Stimulated activated naive CD8-positive, alpha-beta T cell treated with anti-CD3 and anti-CD28 coated beads, Interleukin-15, Interleukin-2, amounts not matched to agents 100 ng/mL and 50 ng/mL, for 24 hours (primary cell): ENCODE data around the gene NDUFAF5.
"Not testable (repeated sequence)": the region's sequence is repeated elsewhere in the genome, so short reads cannot be mapped to it uniquely, and the experiment has no call there.

ENCODE experiments used
- H3K27ac Mint-ChIP-seq: one replicate; pipeline ENCODE4 v1.8.0; 2021; ENCODE audit warnings: mild to moderate bottlenecking, mixed read lengths
- H3K27me3 Mint-ChIP-seq: one replicate; pipeline ENCODE4 v1.8.0; 2021; ENCODE audit warnings: mixed read lengths
- H3K36me3 Mint-ChIP-seq: one replicate; pipeline ENCODE4 v1.8.0; 2021; ENCODE audit warnings: low read depth, mixed read lengths
- H3K4me1 Mint-ChIP-seq: one replicate; pipeline ENCODE4 v1.8.0; 2021; ENCODE audit warnings: low read depth, mixed read lengths
- H3K4me3 Mint-ChIP-seq: one replicate; pipeline ENCODE4 v1.8.0; 2021; ENCODE audit warnings: mild to moderate bottlenecking, mixed read lengths
- H3K9me3 Mint-ChIP-seq: one replicate; pipeline ENCODE4 v1.8.0; 2021; ENCODE audit warnings: mixed read lengths

Gene NDUFAF5

DNA sequence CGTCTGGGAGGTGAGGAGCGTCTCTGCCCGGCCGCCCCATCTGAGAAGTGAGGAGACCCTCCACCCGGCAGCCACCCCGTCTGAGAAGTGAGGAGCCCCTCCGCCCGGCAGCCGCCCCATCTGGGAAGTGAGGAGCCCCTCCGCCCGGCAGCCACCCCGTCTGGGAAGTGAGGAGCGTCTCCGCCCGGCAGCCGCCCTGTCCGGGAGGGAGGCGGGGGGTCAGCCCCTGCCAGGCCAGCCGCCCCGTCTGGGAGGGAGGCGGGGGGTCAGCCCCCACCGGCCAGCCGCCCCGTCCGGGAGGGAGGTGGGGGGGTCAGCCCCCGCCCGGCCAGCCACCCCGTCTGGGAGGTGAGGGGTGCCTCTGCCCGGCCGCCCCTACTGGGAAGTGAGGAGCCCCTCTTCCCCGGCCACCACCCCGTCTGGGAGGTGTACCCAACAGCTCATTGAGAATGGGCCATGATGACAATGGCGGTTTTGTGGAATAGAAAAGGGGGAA is 24.3 kb upstream of the NDUFAF5 start:
- not testable (repeated sequence) for H3K9me3 Mint-ChIP-seq, H3K4me1 Mint-ChIP-seq, H3K27ac Mint-ChIP-seq, H3K27me3 Mint-ChIP-seq, H3K4me3 Mint-ChIP-seq
- peaks cover 57% of the 10 kb centered on the region for H3K36me3 Mint-ChIP-seq

DNA sequence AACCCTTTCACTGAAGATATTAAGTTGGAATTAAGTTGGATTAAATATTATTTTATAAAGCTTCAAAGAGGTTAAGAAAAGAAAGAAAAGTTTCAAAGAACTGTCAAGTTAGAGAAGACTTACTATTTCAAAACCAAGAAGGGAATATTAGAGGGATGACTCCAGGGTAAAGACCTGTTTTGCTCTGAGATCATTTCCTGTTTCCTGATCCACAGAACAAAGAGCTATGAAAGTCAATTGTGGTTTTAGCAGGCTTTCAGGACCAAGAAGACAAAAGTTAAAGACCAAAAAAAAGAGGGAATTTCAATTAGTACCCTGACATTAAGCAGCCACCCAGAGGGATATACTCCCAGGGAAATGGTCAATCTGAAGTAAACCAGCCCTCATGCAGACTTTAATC is 19.5 kb upstream of the NDUFAF5 start:
- H3K4me3 Mint-ChIP-seq = no peak overlapping the region
- H3K27ac Mint-ChIP-seq = no peak overlapping the region
- H3K36me3 Mint-ChIP-seq = peaks cover 66% of the 10 kb centered on the region
- H3K9me3 Mint-ChIP-seq = peaks cover 5% of the 10 kb centered on the region
- no peaks in the 10 kb centered on the region for H3K27me3 Mint-ChIP-seq
- H3K4me1 Mint-ChIP-seq = peaks cover 7% of the 10 kb centered on the region

DNA sequence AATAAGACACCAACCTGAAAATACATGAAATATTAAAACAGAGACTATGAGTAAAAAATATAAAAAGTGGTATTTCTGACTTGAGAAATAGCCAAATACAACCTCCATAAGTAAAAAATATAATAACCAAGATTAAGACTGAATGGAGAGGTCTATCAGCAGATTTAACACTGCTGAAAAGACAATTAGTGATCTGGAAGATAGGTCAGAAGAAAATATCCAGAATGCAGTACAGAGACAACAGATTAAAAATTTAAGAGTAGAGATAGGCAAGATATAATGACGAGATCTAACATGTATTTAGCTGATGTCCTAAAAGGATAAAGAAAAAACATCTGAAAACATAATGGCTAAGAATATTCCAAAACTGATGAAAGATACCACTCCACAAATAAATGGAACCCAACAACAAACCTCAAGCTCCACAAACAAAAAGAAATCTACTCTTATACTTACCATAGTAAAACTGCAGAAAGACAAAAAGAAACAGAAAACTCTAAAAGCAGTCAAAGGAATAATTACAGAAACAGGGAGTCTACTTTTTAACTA is 18.9 kb upstream of the NDUFAF5 start:
- H3K9me3 Mint-ChIP-seq = peaks cover 5% of the 10 kb centered on the region
- H3K4me1 Mint-ChIP-seq = peaks cover 7% of the 10 kb centered on the region
- no peak overlapping the region for H3K4me3 Mint-ChIP-seq
- no peaks in the 10 kb centered on the region for H3K27me3 Mint-ChIP-seq
- no peak overlapping the region for H3K27ac Mint-ChIP-seq
- peaks cover 69% of the 10 kb centered on the region for H3K36me3 Mint-ChIP-seq

DNA sequence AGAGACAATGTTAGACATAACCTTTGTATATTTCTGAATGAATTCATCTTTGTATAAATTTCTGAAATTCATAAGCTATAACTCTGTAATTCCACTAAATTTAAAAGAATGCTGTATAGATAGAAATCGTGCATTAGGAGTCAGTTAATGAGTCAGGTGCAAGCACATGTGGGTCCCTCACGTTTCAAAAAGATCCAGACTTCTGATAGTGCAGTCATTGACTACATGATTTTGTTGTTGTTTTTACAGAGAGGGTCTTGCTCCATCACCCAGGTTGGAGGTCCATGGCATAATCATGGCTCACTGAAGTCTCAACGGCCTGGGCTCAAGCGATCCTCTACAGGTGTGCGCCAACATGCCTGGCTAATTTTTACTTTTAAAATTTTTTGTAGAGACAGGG is 14.7 kb upstream of the NDUFAF5 start:
- Mint-ChIP-seq H3K27ac (no peak overlapping the region), H3K9me3 (peaks cover 5% of the 10 kb centered on the region), H3K4me1 (peaks cover 7% of the 10 kb centered on the region), H3K27me3 (no peaks in the 10 kb centered on the region), H3K36me3 (peaks cover 80% of the 10 kb centered on the region), H3K4me3 (no peak overlapping the region)

DNA sequence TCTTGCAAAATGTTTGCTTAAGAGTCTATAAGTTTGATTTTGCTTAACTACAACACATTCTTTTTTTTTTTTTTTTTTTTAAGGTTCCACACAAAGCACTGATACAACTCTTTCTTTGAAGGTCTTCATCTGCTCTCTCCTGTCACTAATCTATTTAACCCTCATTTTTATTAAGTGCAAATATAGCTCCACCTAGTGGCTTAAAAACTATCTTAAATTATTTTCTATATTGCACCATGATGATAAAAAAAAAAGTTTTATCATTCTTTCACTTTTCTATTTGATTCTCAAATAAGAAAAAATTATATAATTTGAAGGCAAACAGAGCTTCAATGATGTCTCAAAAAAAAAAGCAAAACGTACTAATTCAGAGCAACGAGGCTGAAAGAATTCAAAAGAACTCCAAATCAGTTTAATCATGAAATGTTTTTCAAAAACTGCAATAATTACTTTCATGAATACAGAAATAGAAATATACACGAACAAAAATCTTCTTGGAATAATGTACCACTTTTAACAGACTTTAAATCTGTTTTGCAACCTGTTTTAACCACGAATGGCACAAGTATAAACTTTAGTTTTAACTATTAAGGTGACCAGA is 12.9 kb upstream of the NDUFAF5 start:
- H3K4me3 Mint-ChIP-seq = no peak overlapping the region
- H3K9me3 Mint-ChIP-seq = no peaks in the 10 kb centered on the region
- no peak overlapping the region for H3K27ac Mint-ChIP-seq
- H3K36me3 Mint-ChIP-seq = peaks cover 76% of the 10 kb centered on the region
- H3K4me1 Mint-ChIP-seq = peaks cover 5% of the 10 kb centered on the region
- no peaks in the 10 kb centered on the region for H3K27me3 Mint-ChIP-seq

DNA sequence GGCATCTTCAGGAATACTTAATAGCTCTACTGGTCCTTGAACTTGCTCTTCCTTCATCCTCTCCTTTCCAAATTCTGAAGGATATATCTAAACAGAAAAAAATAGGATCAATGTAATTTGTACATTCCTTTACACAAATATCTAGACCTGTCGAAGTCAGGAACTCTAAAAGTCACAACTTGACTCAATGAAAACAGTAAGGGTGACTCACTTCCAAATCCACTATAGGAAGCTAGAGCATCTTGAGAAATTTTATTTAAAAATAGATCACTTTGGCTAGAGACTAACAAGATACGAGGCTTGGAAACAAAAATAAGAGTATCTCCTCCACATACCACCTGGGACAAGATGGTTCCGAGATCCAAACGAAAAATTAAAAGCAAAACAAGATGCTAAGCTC is 12.3 kb upstream of the NDUFAF5 start:
- H3K4me3 Mint-ChIP-seq = no peak overlapping the region
- peak overlapping the region; percentile 24 for H3K27ac Mint-ChIP-seq
- peaks cover 10% of the 10 kb centered on the region for H3K4me1 Mint-ChIP-seq
- peaks cover 76% of the 10 kb centered on the region for H3K36me3 Mint-ChIP-seq
- H3K9me3 Mint-ChIP-seq = no peaks in the 10 kb centered on the region
- no peaks in the 10 kb centered on the region for H3K27me3 Mint-ChIP-seq

DNA sequence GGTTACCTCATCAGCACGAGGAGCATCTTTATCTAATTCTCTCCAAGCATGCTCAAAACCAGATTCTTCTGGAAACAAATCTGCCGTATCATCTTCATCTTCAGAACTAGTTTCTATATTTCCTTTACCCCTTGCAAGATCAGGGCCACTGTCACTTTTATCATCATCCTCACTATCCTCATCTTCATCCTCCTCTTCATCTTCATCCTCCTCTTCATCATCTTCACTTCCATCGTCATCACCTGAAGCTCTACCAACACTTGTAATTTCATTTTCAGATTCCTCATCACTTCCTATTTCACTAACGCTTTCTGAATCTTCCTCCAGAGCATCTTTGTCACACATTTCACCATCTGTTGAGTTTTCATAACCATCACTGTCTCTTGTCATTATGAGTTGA is 9.0 kb upstream of the NDUFAF5 start:
- Mint-ChIP-seq H3K36me3 (peaks cover 76% of the 10 kb centered on the region), H3K4me1 (peaks cover 34% of the 10 kb centered on the region), H3K4me3 (no peak overlapping the region), H3K27me3 (no peaks in the 10 kb centered on the region), H3K27ac (peak overlapping the region; percentile 47), H3K9me3 (no peaks in the 10 kb centered on the region)

DNA sequence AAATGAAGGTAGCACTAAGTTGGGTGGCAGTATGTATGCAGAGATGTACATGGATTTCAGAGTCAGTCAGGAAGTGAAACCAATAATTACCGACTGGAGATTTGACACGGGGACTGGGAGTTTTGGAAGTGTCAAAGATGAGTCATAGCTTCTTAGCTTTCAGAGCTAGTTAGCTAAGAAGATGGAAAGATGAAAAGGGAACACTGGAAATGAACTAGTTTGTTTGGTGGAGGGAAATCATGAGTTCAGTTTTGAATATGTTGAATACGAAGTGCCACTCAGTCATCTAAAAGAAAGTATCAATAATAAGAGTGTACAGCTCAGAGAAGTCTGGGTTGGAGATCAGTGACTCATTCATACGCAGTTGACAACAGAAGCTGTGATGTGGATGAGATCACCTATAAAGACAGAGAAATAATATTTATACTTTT is 7.6 kb upstream of the NDUFAF5 start:
- peaks cover 77% of the 10 kb centered on the region for H3K36me3 Mint-ChIP-seq
- H3K27ac Mint-ChIP-seq = peak overlapping the region; percentile 64

DNA sequence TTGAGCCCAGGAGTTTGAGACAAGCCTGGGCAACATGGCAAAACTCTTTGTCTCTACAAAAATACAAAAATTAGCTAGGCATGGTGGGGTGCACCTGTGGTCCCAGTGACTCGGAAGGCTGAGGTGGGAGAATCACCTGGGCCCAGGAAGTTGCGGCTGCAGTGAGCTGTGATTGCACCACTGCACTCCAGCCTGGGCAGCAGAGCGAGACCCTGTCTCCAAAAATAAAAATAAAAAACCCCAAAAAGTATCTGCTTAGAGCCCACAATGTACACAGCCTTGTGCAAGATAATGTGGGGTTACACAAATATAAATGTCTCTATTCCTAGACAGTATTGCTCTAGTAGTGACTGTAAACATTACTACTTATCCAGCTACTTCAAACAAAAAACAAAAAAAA is 6.0 kb upstream of the NDUFAF5 start:
- H3K36me3 Mint-ChIP-seq = peaks cover 70% of the 10 kb centered on the region
- H3K4me3 Mint-ChIP-seq = no peak overlapping the region
- no peaks in the 10 kb centered on the region for H3K9me3 Mint-ChIP-seq
- H3K27ac Mint-ChIP-seq = no peak overlapping the region
- peaks cover 55% of the 10 kb centered on the region for H3K4me1 Mint-ChIP-seq
- no peaks in the 10 kb centered on the region for H3K27me3 Mint-ChIP-seq

More for the DNA sequence above, 7.6 kb upstream of the NDUFAF5 start:
- H3K27me3 Mint-ChIP-seq = no peaks in the 10 kb centered on the region
- peaks cover 46% of the 10 kb centered on the region for H3K4me1 Mint-ChIP-seq
- no peak overlapping the region for H3K4me3 Mint-ChIP-seq
- no peaks in the 10 kb centered on the region for H3K9me3 Mint-ChIP-seq

DNA sequence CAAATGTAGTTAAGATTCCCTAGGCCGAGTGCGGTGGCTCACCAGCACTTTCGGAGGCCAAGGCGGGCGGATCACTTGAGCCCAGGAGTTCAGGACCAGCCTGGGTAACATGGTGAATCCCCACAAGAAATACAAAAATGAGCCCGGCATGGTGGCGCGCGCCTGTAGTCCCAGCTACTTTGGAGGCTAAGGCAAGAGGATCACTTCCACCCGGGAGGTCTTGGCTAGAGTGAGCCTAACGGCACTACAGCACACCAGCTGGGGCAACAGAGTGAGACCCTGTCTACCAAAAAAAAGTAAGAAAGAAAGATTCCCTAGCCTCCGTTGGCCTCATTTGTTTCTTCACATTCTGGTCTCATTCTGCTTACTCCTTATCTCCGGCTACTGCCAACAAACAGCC is 1.3 kb upstream of the NDUFAF5 start:
- Mint-ChIP-seq H3K36me3 (peaks cover 53% of the 10 kb centered on the region), H3K9me3 (no peaks in the 10 kb centered on the region), H3K27ac (no peak overlapping the region), H3K27me3 (no peaks in the 10 kb centered on the region), H3K4me3 (peak overlapping the region; percentile 100), H3K4me1 (peaks cover 65% of the 10 kb centered on the region)

DNA sequence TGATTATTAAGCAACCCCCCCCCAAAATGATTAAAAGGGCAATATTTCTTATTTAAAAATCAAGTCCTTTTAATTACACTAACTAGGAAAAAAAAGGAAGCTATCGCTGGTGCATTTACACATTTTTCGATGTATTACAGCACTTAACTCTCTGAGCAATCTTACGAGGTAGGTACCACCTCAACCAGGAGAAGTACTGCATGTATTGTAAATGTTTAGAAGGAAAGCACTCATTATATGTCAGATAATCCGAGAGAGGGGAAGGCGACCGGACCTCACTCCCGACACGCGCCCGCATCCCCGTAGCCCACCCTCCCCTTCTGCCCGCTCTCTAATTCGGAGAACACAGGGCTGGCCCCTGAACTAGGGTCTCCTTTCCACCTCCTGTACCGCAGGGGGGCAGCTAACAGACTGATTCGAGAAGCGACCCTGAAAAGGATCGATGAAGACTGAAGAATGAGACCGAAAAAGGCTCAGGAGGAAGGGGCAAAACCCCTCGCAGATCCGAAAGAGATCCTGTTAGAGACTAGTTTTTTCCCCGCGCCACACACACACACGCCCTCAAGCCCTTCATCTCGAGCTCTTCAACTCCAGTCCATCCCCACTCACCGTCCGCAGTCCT is 446 bp upstream of the NDUFAF5 start:
- Mint-ChIP-seq H3K36me3 (peaks cover 51% of the 10 kb centered on the region), H3K4me1 (peaks cover 61% of the 10 kb centered on the region), H3K27ac (peak overlapping the region; percentile 99), H3K9me3 (no peaks in the 10 kb centered on the region), H3K4me3 (peak overlapping the region; percentile 100), H3K27me3 (no peaks in the 10 kb centered on the region)

DNA sequence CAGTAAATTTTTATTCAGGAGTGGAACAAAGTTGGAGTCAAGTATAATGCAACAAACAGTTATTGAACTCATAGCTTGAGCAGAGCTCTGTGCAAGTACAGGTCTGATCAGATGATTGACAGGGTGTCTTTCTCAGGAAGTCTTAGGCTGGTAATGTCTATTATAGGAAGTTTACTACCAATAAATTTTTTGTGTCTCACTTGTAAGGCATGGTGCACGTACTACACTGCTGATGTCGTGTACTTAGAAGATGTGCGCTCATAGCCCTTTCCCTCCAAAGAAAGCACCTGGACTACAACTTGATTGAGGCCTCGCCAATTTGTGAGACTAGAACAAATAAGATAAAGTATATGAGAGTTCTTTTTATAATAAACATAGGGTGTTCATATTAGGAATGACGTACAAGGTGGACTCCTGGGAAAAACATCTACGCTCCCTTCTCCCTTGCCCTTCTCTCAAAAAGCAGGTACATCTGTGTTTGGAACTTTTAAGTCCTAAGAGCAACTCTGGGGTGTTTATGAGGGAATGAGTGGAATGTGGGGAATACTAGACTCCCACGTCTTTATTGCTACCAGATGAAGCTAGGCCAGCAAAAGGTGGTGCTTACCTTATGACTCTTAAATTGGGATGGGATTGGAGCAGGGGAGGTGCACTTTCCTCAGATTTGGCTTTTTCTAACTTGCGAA is 1.5 kb downstream of the NDUFAF5 start:
- peak overlapping the region; percentile 82 for H3K27ac Mint-ChIP-seq
- peak overlapping the region; percentile 100 for H3K4me3 Mint-ChIP-seq
- H3K4me1 Mint-ChIP-seq = peaks cover 46% of the 10 kb centered on the region
- H3K9me3 Mint-ChIP-seq = no peaks in the 10 kb centered on the region
- H3K36me3 Mint-ChIP-seq = peaks cover 52% of the 10 kb centered on the region
- no peaks in the 10 kb centered on the region for H3K27me3 Mint-ChIP-seq

DNA sequence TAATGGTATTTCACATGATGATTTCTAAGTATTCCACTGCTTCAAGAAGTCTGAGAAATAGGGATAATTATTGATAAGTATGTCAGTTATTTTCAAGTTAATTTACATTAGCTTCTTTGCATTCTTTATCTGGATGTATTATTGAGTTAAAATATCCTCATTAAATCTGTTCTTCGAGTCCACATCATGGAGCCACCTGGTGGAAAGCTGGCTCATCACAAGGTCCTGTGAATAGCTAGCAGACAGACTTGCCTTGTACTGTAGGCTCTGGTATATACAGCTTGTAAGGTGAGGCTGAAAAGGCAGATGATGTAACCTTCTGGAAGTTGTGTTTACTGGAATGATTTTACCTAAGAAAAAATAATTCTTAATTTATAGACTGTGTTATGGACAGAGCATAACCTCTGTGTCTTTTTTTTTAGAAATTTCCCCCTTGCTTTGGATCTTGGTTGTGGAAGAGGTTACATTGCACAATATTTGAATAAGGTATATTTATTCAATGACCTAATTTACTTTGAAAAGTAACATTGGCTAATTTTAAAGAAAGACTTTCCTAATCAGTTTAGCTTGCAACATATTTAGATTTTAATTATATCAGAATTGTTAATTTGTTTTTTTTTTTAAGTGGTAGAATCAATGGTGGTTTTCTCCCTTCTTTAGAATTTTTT is 3.5 kb downstream of the NDUFAF5 start:
- no peak overlapping the region for H3K27ac Mint-ChIP-seq
- no peaks in the 10 kb centered on the region for H3K9me3 Mint-ChIP-seq
- peaks cover 49% of the 10 kb centered on the region for H3K36me3 Mint-ChIP-seq
- no peaks in the 10 kb centered on the region for H3K27me3 Mint-ChIP-seq
- no peak overlapping the region for H3K4me3 Mint-ChIP-seq
- peaks cover 29% of the 10 kb centered on the region for H3K4me1 Mint-ChIP-seq

DNA sequence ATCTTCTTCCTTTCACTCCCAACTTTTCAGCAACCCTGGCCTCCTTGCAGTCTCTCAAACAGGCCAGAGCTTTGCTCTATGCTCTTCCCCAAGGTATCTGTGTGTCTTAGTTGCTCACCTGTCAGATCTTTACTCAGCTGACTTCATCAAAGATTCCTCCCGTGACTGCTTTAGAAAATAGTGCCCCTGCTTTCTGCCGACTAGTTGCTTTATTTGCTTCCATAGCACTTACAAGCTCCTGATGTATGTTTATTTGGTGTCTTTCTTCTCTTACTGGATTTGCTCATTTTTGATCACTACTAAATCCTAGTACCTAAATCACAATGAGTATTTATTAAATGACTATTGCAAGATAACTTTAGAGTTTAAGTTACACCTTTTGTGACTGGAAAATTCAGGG is 5.9 kb downstream of the NDUFAF5 start:
- Mint-ChIP-seq H3K27me3 (no peaks in the 10 kb centered on the region), H3K4me3 (no peak overlapping the region), H3K4me1 (peaks cover 19% of the 10 kb centered on the region), H3K36me3 (peaks cover 65% of the 10 kb centered on the region), H3K9me3 (no peaks in the 10 kb centered on the region), H3K27ac (no peak overlapping the region)
